Suprapubic skin (tissue), 4 donors: ENCODE results near the gene SEZ6L. TPM values are rescaled to one million over a fixed set of nuclear protein-coding genes. Genes with fewer than 3 reads are reported as not detected.

Experiments
- DNase-seq, 2 donors: peaks; one replicate each; pipeline ENCODE4 v3.0.0-alpha.2; 2019; ENCODE audit warnings: low spot score in 2 of 2
- H3K27ac ChIP-seq: fragments of 200-600 bp; sonication (generic); one replicate; pipeline ENCODE4 v1.5.1; 2019
- H3K27me3 ChIP-seq: fragments of 200-600 bp; sonication (generic); one replicate; pipeline ENCODE4 v1.5.1; 2019
- H3K36me3 ChIP-seq: fragments of 200-600 bp; sonication (generic); one replicate; pipeline ENCODE4 v1.5.1; 2019
- H3K4me1 ChIP-seq: fragments of 200-600 bp; sonication (generic); one replicate; pipeline ENCODE4 v1.5.1; 2019
- H3K4me3 ChIP-seq: fragments of 200-600 bp; sonication (generic); one replicate; pipeline ENCODE4 v1.5.1; 2019; ENCODE audit warnings: mild to moderate bottlenecking
- H3K9me3 ChIP-seq: fragments of 200-600 bp; sonication (generic); one replicate; pipeline ENCODE4 v1.5.1; 2019
- EP300 ChIP-seq: sonication (generic); formaldehyde crosslinking; IDR thresholded peaks from one replicate; pipeline ENCODE4 v1.6.1; 2017; ENCODE audit warnings: antibody characterized with exemption
- POLR2A ChIP-seq, 2 donors: fragments of 450-650 bp; IDR thresholded peaks; one replicate each; pipeline ENCODE4 v1.6.1; 2017; ENCODE audit warnings: antibody characterized with exemption in 2 of 2, mild to moderate bottlenecking in 2 of 2, moderate library complexity in 2 of 2
- POLR2AphosphoS5 ChIP-seq, 3 donors: sonication (generic); formaldehyde crosslinking; IDR thresholded peaks; one replicate each; pipeline ENCODE4 v1.6.1; 2017; ENCODE audit warnings: antibody characterized with exemption in 3 of 3
- WGBS: methylation state at CpG from one replicate; pipeline ENCODE4 v1.1.5; 2018; 5-methylcytosine and 5-hydroxymethylcytosine counted together
- total RNA-seq, 4 donors: library from RNA; depleted of rRNA; stranded (reverse); fragments of >200 nt; gene quantifications; one replicate each; pipeline ENCODE4 v1.1.0, GENCODE V29; 2016
- TF ChIP-seq, protein P1 (sequence below), 2 donors: fragments of 200-600 bp in 1 of 2; fragments of 450-650 bp in 1 of 2; sonication (generic) in 1 of 2; IDR thresholded peaks; one replicate each; pipeline ENCODE4 v1.5.1; 2016 to 2019; ENCODE audit warnings: antibody characterized with exemption in 2 of 2, mild to moderate bottlenecking in 1 of 2, moderate library complexity in 1 of 2

The SEZ6L gene
- total RNA-seq, 4 donors from 2014 or later, result 0.24 to 2.2 (median 0.89) TPM

DNA sequence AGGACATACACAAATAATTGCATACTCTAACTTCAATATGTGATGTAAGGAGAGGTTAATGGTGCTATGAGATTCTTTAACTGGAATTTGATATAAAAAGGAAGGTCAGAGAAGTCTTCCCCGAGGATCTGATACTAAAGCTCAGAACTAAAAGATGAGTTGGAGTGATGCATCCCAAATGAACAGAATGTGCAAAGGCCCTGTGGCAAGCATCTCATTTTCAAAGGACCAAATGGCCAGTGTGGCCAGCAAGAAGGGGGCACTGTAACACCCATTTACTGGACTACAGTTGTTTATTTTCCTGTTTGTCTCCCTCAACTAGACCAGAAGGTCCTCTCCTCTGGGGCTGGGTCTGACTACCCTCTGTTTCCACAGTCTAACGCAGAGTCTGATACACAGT is 144.9 kb downstream of the SEZ6L start:
- TF ChIP-seq, protein P1, sequence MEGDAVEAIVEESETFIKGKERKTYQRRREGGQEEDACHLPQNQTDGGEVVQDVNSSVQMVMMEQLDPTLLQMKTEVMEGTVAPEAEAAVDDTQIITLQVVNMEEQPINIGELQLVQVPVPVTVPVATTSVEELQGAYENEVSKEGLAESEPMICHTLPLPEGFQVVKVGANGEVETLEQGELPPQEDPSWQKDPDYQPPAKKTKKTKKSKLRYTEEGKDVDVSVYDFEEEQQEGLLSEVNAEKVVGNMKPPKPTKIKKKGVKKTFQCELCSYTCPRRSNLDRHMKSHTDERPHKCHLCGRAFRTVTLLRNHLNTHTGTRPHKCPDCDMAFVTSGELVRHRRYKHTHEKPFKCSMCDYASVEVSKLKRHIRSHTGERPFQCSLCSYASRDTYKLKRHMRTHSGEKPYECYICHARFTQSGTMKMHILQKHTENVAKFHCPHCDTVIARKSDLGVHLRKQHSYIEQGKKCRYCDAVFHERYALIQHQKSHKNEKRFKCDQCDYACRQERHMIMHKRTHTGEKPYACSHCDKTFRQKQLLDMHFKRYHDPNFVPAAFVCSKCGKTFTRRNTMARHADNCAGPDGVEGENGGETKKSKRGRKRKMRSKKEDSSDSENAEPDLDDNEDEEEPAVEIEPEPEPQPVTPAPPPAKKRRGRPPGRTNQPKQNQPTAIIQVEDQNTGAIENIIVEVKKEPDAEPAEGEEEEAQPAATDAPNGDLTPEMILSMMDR (IDR thresholded peaks at IDR 0.05), result no peak
- TF ChIP-seq EP300 (no peak), POLR2A (IDR thresholded peaks at IDR 0.05) (no peak), POLR2AphosphoS5 (IDR thresholded peaks at IDR 0.05) (no peak)
- no peaks in the 10 kb centered on the region for H3K9me3 ChIP-seq
- H3K27ac ChIP-seq, result no peak overlapping the region
- WGBS, result 75% methylated on average over 2 of the region's 2 CpGs
- H3K4me1 ChIP-seq, result no peaks in the 10 kb centered on the region
- no peaks in the 10 kb centered on the region for H3K36me3 ChIP-seq
- H3K4me3 ChIP-seq, result no peak overlapping the region
- H3K27me3 ChIP-seq, result peaks cover 31% of the 10 kb centered on the region
- no peak for DNase-seq

DNA sequence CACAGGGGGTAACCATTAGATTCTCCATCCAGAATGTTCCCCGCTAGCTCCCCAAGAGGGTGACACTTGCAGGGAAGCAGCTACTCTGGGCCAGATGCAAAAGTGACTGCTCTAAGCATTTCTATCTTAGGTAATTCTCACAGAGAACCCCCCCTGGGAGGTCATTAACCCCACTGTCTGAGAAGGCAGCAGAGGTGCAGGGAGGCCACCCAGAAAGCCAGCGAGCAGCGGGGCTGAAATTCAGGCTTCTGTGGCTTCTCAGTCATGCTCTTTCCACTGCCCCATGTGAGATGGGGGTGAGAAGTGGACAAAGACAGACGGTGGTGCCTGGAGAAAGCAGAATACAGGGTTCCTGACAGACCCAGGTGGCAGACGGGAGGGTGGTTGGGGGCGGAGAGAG is 145.4 kb downstream of the SEZ6L start:
- Histone ChIP-seq H3K4me3 (no peak overlapping the region), H3K9me3 (no peaks in the 10 kb centered on the region), H3K4me1 (no peaks in the 10 kb centered on the region), H3K36me3 (no peaks in the 10 kb centered on the region), H3K27ac (no peak overlapping the region), H3K27me3 (peaks cover 30% of the 10 kb centered on the region)
- 67% methylated on average over 6 of the region's 6 CpGs for WGBS
- no peak for DNase-seq
- TF ChIP-seq, protein P1 (IDR thresholded peaks at IDR 0.05), result no peak
- no peak for TF ChIP-seq POLR2A (IDR thresholded peaks at IDR 0.05)
- TF ChIP-seq EP300, result no peak
- TF ChIP-seq POLR2AphosphoS5 (IDR thresholded peaks at IDR 0.05), result no peak

DNA sequence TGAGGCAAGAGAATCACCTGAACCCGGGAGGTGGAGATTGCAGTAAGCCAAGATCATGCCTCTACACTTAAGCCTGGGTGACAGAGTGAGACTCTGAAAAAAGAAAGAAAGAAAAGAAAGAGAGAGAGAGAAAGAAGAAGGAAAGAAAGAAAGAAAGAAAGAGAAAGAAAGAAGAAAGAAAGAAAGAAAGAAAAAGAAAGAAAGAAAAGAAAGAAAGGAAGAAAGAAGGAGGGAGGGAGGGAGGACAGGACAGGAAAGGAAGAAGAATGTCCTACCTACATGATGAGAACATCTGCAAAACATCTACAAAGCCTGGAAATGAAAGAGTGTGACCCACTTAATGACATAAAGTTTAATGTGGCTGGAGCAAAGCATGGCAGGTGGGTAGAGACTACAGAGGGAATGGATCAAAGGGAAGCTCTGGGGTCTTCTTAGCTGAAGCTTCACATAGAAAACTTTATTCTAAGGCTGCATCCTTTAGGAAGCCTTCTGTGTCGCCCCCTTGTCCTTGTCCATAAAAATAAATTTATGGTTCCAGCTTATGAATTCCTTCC is 147.5 kb downstream of the SEZ6L start:
- H3K36me3 ChIP-seq, result no peaks in the 10 kb centered on the region
- no peak for TF ChIP-seq POLR2AphosphoS5 (IDR thresholded peaks at IDR 0.05)
- TF ChIP-seq EP300, result no peak
- no peak for TF ChIP-seq POLR2A (IDR thresholded peaks at IDR 0.05)
- TF ChIP-seq, protein P1 (IDR thresholded peaks at IDR 0.05), result no peak
- H3K27me3 ChIP-seq, result peaks cover 29% of the 10 kb centered on the region
- no peaks in the 10 kb centered on the region for H3K4me1 ChIP-seq
- no peaks in the 10 kb centered on the region for H3K9me3 ChIP-seq
- H3K27ac ChIP-seq, result no peak overlapping the region
- H3K4me3 ChIP-seq, result no peak overlapping the region
- 68% methylated on average over 2 of the region's 2 CpGs for WGBS
- no peak for DNase-seq

DNA sequence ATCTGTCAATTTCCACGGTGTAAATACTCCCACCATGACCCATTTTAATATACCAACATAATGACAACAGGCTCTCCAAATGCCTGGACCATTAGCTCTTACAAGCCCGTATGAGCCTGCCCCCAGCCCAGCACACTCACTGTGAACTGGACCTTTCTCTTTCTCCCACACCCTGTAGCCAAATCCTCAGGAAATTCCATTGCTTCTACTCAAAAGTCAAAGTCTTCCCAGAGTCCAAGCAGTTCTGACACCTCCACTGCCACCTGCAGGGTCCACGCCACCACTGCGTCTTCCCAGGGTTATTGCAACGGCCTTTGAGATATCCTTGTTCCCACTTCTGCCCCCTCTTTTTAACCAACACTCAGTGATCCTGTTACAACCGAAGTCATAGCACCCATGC is 149.7 kb downstream of the SEZ6L start:
- WGBS, result 54% methylated on average over 6 of the region's 6 CpGs
- no peak for DNase-seq
- Histone ChIP-seq H3K4me1 (no peaks in the 10 kb centered on the region), H3K4me3 (no peak overlapping the region), H3K9me3 (no peaks in the 10 kb centered on the region), H3K27ac (no peak overlapping the region), H3K36me3 (no peaks in the 10 kb centered on the region), H3K27me3 (peaks cover 20% of the 10 kb centered on the region)
- TF ChIP-seq, protein P1 (IDR thresholded peaks at IDR 0.05), result no peak
- TF ChIP-seq POLR2A (IDR thresholded peaks at IDR 0.05), result no peak
- TF ChIP-seq POLR2AphosphoS5 (IDR thresholded peaks at IDR 0.05), result no peak
- TF ChIP-seq EP300, result no peak

DNA sequence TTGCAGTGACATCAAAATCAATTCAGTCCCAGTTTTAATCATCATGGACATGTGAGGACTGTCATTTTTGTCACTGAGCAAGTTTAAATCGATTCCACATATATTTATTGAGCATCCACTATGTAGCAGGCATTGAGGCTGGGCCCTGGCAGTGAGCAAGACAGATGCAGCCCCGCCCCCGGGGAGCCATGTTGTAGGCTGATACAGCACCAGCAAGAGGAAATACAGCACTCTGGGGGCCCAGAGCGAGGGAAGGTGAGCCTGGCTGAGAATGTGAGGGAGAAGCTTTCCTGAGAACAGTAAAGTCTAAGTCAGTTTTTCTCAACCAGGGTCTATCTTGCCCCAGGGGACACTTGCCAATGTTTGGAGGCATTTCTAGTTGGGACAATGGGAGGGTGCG is 151.2 kb downstream of the SEZ6L start:
- TF ChIP-seq, protein P1 (IDR thresholded peaks at IDR 0.05), result no peak
- no peaks in the 10 kb centered on the region for H3K9me3 ChIP-seq

More for the DNA sequence above, 151.2 kb downstream of the SEZ6L start:
- DNase-seq, result no peak
- Histone ChIP-seq H3K27me3 (peaks cover 16% of the 10 kb centered on the region), H3K4me3 (no peak overlapping the region), H3K27ac (no peak overlapping the region), H3K36me3 (no peaks in the 10 kb centered on the region), H3K4me1 (no peaks in the 10 kb centered on the region)
- 57% methylated on average over 5 of the region's 5 CpGs for WGBS
